Astrocyte (in vitro differentiated cells and primary cell): ENCODE results near the gene FRMD4A. TPM values are rescaled to one million over a fixed set of nuclear protein-coding genes. Genes with fewer than 3 reads are reported as not detected.
A peak's percentile ranks its signal among the peaks of the same experiment; 100 is the strongest.

Source experiments
- DNase-seq: peaks from one replicate; pipeline ENCODE4 v3.0.0-alpha.2; 2010; ENCODE audit warnings: low read depth
- FAIRE-seq: peaks from 2 replicates; lab custom pipeline; 2011; peaks lifted over from hg19 to GRCh38; lab: Jason Lieb, UNC
- H2AFZ ChIP-seq: 2 replicates; pipeline ENCODE4 v1.6.0; 2012; ENCODE audit warnings: low read depth, low read length, inconsistent platforms
- H3K27ac ChIP-seq: 2 replicates; pipeline ENCODE4 v1.5.1; 2011; ENCODE audit warnings: low read depth, low read length, inconsistent platforms
- H3K27me3 ChIP-seq: 2 replicates; pipeline ENCODE4 v1.6.0; 2011; ENCODE audit warnings: low read length, inconsistent platforms; ENCODE audit not compliant: insufficient read depth
- H3K36me3 ChIP-seq: 2 replicates; pipeline ENCODE4 v1.5.1; 2011; ENCODE audit warnings: low read length, inconsistent platforms; ENCODE audit not compliant: insufficient read depth
- H3K4me1 ChIP-seq: 2 replicates; pipeline ENCODE4 v1.5.1; 2011; ENCODE audit warnings: low read length, inconsistent platforms; ENCODE audit not compliant: insufficient read depth
- H3K4me2 ChIP-seq: 2 replicates; pipeline ENCODE4 v1.6.0; 2012; ENCODE audit warnings: low read length, inconsistent platforms
- H3K4me3 ChIP-seq: 2 replicates; pipeline ENCODE4 v1.5.1; 2011; ENCODE audit warnings: low read depth, mild to moderate bottlenecking, low read length, inconsistent platforms; ENCODE audit not compliant: insufficient read depth
- H3K79me2 ChIP-seq: 2 replicates; pipeline ENCODE4 v1.6.0; 2012; ENCODE audit warnings: mild to moderate bottlenecking, low read length, inconsistent platforms; ENCODE audit not compliant: insufficient read depth
- H3K9ac ChIP-seq: 2 replicates; pipeline ENCODE4 v1.6.0; 2012; ENCODE audit warnings: mild to moderate bottlenecking, low read length, inconsistent platforms
- H3K9me3 ChIP-seq: 2 replicates; pipeline ENCODE4 v1.5.1; 2012; ENCODE audit warnings: low read depth, mild to moderate bottlenecking, low read length, inconsistent platforms; ENCODE audit not compliant: insufficient read depth
- H4K20me1 ChIP-seq: 2 replicates; pipeline ENCODE4 v1.6.0; 2012; ENCODE audit warnings: low read length, inconsistent platforms; ENCODE audit not compliant: insufficient read depth
- H3K27ac Mint-ChIP-seq: one replicate; pipeline ENCODE4 v1.8.0; 2021; ENCODE audit warnings: mild to moderate bottlenecking, mixed read lengths; ENCODE audit not compliant: unreplicated experiment
- H3K27me3 Mint-ChIP-seq: one replicate; pipeline ENCODE4 v1.8.0; 2021; ENCODE audit warnings: low read depth, mixed read lengths; ENCODE audit not compliant: unreplicated experiment
- H3K36me3 Mint-ChIP-seq: one replicate; pipeline ENCODE4 v1.8.0; 2021; ENCODE audit warnings: low read depth, mixed read lengths; ENCODE audit not compliant: unreplicated experiment
- H3K4me1 Mint-ChIP-seq: one replicate; pipeline ENCODE4 v1.8.0; 2021; ENCODE audit warnings: low read depth, mixed read lengths; ENCODE audit not compliant: unreplicated experiment
- H3K4me3 Mint-ChIP-seq: one replicate; pipeline ENCODE4 v1.8.0; 2021; ENCODE audit warnings: mild to moderate bottlenecking, moderate library complexity, mixed read lengths; ENCODE audit not compliant: unreplicated experiment
- H3K9me3 Mint-ChIP-seq: one replicate; pipeline ENCODE4 v1.8.0; 2021; ENCODE audit warnings: mild to moderate bottlenecking, mixed read lengths; ENCODE audit not compliant: unreplicated experiment
- EZH2 ChIP-seq: IDR thresholded peaks from 2 replicates; pipeline ENCODE4 v1.6.1; 2012; ENCODE audit warnings: mild to moderate bottlenecking, low read length, inconsistent platforms; ENCODE audit not compliant: insufficient read depth
- total RNA-seq: library from RNA; stranded (reverse); gene quantifications from 2 replicates; pipeline ENCODE4 v1.2.1, GENCODE V29; 2021
- TF ChIP-seq, protein P1 (sequence below): IDR thresholded peaks from 2 replicates; pipeline ENCODE4 v1.5.1; 2011; ENCODE audit warnings: low read depth, mild to moderate bottlenecking, inconsistent platforms, low read length, moderate library complexity; ENCODE audit not compliant: insufficient read depth

Gene FRMD4A
- total RNA-seq, 1 donor from 2014 or later, result 82.5 TPM

DNA sequence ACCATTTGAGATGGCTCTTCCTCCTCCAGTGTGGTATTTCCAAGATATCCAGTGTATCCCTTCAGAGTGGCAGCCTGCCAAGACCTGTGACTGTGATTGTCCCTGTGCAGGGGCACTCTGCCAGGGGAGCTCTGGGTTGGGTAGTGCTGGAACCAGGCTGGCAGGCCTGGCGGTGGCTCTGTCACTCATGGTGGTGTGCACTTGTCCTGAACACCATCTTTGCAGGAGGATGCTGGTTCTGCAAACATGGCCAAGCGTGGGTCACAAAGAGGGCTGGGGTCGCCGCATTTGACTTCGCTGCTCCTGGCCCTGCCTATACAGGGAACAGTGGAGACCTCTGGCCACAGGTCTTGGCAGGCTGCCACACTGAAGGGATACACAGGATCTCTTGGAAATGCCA is 538.7 kb downstream of the FRMD4A start:
- Histone ChIP-seq H3K9ac (no peak overlapping the region), H3K4me3 (no peak overlapping the region), H3K36me3 (peaks cover 46% of the 10 kb centered on the region), H4K20me1 (peaks cover 2% of the 10 kb centered on the region), H3K27me3 (no peaks in the 10 kb centered on the region), H3K4me2 (no peak overlapping the region), H3K79me2 (peaks cover 1% of the 10 kb centered on the region), H3K4me1 (peaks cover 31% of the 10 kb centered on the region), H3K27ac (no peak overlapping the region), H3K9me3 (no peaks in the 10 kb centered on the region), H2AFZ (no peak overlapping the region)
- Mint-ChIP-seq H3K36me3 (peaks cover 14% of the 10 kb centered on the region), H3K4me1 (peaks cover 19% of the 10 kb centered on the region), H3K27ac (no peak overlapping the region), H3K9me3 (no peaks in the 10 kb centered on the region), H3K27me3 (no peaks in the 10 kb centered on the region), H3K4me3 (no peak overlapping the region)
- DNase-seq, result no peak
- TF ChIP-seq, protein P1, sequence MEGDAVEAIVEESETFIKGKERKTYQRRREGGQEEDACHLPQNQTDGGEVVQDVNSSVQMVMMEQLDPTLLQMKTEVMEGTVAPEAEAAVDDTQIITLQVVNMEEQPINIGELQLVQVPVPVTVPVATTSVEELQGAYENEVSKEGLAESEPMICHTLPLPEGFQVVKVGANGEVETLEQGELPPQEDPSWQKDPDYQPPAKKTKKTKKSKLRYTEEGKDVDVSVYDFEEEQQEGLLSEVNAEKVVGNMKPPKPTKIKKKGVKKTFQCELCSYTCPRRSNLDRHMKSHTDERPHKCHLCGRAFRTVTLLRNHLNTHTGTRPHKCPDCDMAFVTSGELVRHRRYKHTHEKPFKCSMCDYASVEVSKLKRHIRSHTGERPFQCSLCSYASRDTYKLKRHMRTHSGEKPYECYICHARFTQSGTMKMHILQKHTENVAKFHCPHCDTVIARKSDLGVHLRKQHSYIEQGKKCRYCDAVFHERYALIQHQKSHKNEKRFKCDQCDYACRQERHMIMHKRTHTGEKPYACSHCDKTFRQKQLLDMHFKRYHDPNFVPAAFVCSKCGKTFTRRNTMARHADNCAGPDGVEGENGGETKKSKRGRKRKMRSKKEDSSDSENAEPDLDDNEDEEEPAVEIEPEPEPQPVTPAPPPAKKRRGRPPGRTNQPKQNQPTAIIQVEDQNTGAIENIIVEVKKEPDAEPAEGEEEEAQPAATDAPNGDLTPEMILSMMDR, result no peak
- no peak for TF ChIP-seq EZH2
- FAIRE-seq, result no peak

DNA sequence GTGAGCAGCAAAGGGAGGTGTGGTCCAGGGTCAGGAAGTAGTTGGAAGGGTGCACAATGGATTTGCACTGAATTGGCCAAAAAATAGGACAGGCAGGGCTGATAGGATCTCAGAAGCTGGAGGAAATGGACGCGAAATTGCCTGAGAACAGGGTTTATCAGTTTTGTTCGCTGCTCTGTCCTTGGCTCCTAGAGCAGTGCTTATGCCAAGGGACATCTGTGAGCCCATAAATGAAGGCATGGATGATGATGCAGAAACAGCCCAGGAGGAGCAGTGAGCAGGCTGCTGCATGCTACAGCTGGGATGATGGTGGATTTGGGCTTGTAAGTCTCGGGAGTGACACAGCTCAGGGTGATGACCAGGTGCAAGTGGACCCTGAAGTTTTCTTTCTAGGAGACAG is 539.2 kb downstream of the FRMD4A start:
- H3K4me1 Mint-ChIP-seq, result peaks cover 21% of the 10 kb centered on the region
- H3K79me2 ChIP-seq, result no peaks in the 10 kb centered on the region
- DNase-seq (no peak), FAIRE-seq (no peak)
- H3K9me3 Mint-ChIP-seq, result no peaks in the 10 kb centered on the region
- H3K4me3 ChIP-seq, result no peak overlapping the region
- TF ChIP-seq, protein P1, result no peak
- TF ChIP-seq EZH2, result no peak
- no peak overlapping the region for H3K27ac Mint-ChIP-seq
- H3K9me3 ChIP-seq, result no peaks in the 10 kb centered on the region
- no peaks in the 10 kb centered on the region for H3K27me3 Mint-ChIP-seq
- H3K36me3 ChIP-seq, result peaks cover 45% of the 10 kb centered on the region
- H3K4me3 Mint-ChIP-seq, result no peak overlapping the region
- no peaks in the 10 kb centered on the region for H4K20me1 ChIP-seq
- H3K9ac ChIP-seq, result no peak overlapping the region
- no peaks in the 10 kb centered on the region for H3K27me3 ChIP-seq
- no peak overlapping the region for H3K4me2 ChIP-seq
- H2AFZ ChIP-seq, result no peak overlapping the region
- no peak overlapping the region for H3K27ac ChIP-seq
- H3K36me3 Mint-ChIP-seq, result peaks cover 14% of the 10 kb centered on the region
- H3K4me1 ChIP-seq, result peaks cover 33% of the 10 kb centered on the region

DNA sequence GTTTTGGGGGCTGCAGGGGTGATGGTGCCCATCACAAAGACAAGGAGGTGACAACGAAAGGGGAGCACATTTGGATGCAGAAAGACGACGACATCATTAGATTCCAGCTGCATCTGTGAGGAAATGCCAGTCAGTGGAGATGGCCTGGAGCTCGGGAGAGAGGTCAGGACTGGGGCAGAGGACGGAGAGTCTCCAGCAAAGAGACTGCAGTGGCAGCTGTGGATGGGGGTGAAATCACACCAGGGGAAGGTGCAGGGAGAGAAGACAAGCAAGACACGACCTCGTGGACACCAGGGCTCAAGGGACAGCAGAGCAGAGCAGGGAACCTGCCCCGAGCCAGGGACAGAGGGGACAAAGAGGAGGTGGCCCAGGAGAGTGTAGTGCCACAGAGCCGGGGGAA is 540.5 kb downstream of the FRMD4A start:
- Mint-ChIP-seq H3K27ac (no peak overlapping the region), H3K9me3 (no peaks in the 10 kb centered on the region), H3K36me3 (peaks cover 15% of the 10 kb centered on the region), H3K27me3 (no peaks in the 10 kb centered on the region), H3K4me3 (no peak overlapping the region), H3K4me1 (peaks cover 18% of the 10 kb centered on the region)
- no peak for TF ChIP-seq EZH2
- TF ChIP-seq, protein P1, result no peak
- Histone ChIP-seq H3K9ac (peak overlapping the region; percentile 74), H3K79me2 (no peaks in the 10 kb centered on the region), H3K9me3 (no peaks in the 10 kb centered on the region), H2AFZ (no peak overlapping the region), H4K20me1 (no peaks in the 10 kb centered on the region), H3K4me2 (no peak overlapping the region), H3K4me1 (peaks cover 33% of the 10 kb centered on the region), H3K4me3 (no peak overlapping the region), H3K27me3 (no peaks in the 10 kb centered on the region), H3K36me3 (peaks cover 36% of the 10 kb centered on the region), H3K27ac (no peak overlapping the region)
- FAIRE-seq (no peak), DNase-seq (no peak)
